Activated CD8-positive, alpha-beta memory T cell treated with anti-CD3 and anti-CD28 coated beads, Interleukin-2, amount 50 U/mL, for 48 hours (primary cell): ENCODE results near the gene MACROD2.

Experiments used
- DNase-seq: peaks from one replicate; pipeline ENCODE4 v3.0.0-alpha.2; 2020

MACROD2 gene

GRCh38 chr20:16072220-16072619, 2076.9 kb downstream of the MACROD2 start:
- no peak for DNase-seq

- DNase-seq: no peak
Observed at GRCh38 chr20:16078172-16078898, 2083.0 kb downstream of the MACROD2 start.

- no peak for DNase-seq
Observed at GRCh38 chr20:16081421-16081820, 2086.1 kb downstream of the MACROD2 start.

GRCh38 chr20:16082051-16082550, 2086.8 kb downstream of the MACROD2 start:
- no peak for DNase-seq

GRCh38 chr20:16083639-16084280, 2088.4 kb downstream of the MACROD2 start:
- no peak for DNase-seq

GRCh38 chr20:16095226-16095625, 2099.9 kb downstream of the MACROD2 start:
- no peak for DNase-seq

GRCh38 chr20:16096756-16097326, 2101.5 kb downstream of the MACROD2 start:
- DNase-seq: no peak

- no peak for DNase-seq
Observed at GRCh38 chr20:16097788-16098187, 2102.5 kb downstream of the MACROD2 start.

- DNase-seq: no peak
Observed at GRCh38 chr20:16098890-16099639, 2103.7 kb downstream of the MACROD2 start.

GRCh38 chr20:16100111-16100510, 2104.8 kb downstream of the MACROD2 start:
- DNase-seq: no peak

GRCh38 chr20:16100767-16101166, 2105.5 kb downstream of the MACROD2 start:
- no peak for DNase-seq
